ENCODE results near the gene FHOD3. TPM values are rescaled to one million over a fixed set of nuclear protein-coding genes. Genes with fewer than 3 reads are reported as not detected.

FHOD3 gene
- total and polyA plus RNA-seq, 2 of the 8 experiments (the other 6 are each of a cell fraction or from before 2014, with no cell fraction given), result 9.7 to 10.5 TPM

GRCh38 chr18:36732264-36732663 is 434.8 kb downstream of the FHOD3 start:
- H4K8ac ChIP-seq (ENCODE audit: extremely low read depth, insufficient read depth, low read length), result no peak overlapping the region
- no peaks in the 10 kb centered on the region for H3K23me2 ChIP-seq (ENCODE audit: low read depth, low read length)
- no peak overlapping the region for H2AFZ ChIP-seq (ENCODE audit: low read length)
- POLR2A ChIA-PET (ENCODE audit: partially characterized antibody), result no interaction called here
- no peaks in the 10 kb centered on the region for H3K27me3 ChIP-seq (replicated peaks in 1 of 4; ENCODE audit: control insufficient read depth in 3 of 4, extremely low read depth in 1 of 4, insufficient read depth in 3 of 4, low read length in 3 of 4)
- CTCF ChIA-PET (ENCODE audit: partially characterized antibody), result interaction anchor here (0.7 to 1.3 kb wide), 2 partner anchors 30 to 256 kb away, joined by 3 to 4 read pairs; no protein-coding TSS in a partner anchor
- FAIRE-seq, result no peak
- peaks cover 0 to 17% (median 2%) of the 10 kb centered on the region in 4 experiments; a peak in 4 of 8 replicates for H3K36me3 ChIP-seq (ENCODE audit: control insufficient read depth in 2 of 4, insufficient read depth in 4 of 4, low read length in 3 of 4)
- H2BK12ac ChIP-seq (ENCODE audit: low read depth, low read length), result no peak overlapping the region
- H3K4me3 ChIP-seq (ENCODE audit: extremely low read depth in 1 of 4, insufficient read depth in 2 of 4, low read depth in 3 of 4, low read length in 4 of 4), result no peak overlapping the region
- no peaks in the 10 kb centered on the region for H4K20me1 ChIP-seq (replicated peaks in 1 of 2; ENCODE audit: control insufficient read depth in 1 of 2, insufficient read depth in 2 of 2, low read length in 2 of 2)
- H3K56ac ChIP-seq (replicated peaks; ENCODE audit: insufficient read length, low read depth, low read length), result no peak overlapping the region
- peaks cover 16% of the 10 kb centered on the region in 2 experiments for H3K9me3 ChIP-seq (ENCODE audit: insufficient read depth in 2 of 2, low read depth in 1 of 2, low read length in 1 of 2)
- H3K23ac ChIP-seq (ENCODE audit: insufficient read length), result no peak overlapping the region
- no peak overlapping the region for H4K5ac ChIP-seq (ENCODE audit: insufficient read length, low read depth, low read length)
- H3K79me2 ChIP-seq (ENCODE audit: control insufficient read depth in 1 of 2, insufficient read depth in 2 of 2, low read length in 2 of 2), result no peaks in the 10 kb centered on the region
- H2BK5ac ChIP-seq (ENCODE audit: low read depth, low read length), result no peak overlapping the region
- no peak overlapping the region for H2BK20ac ChIP-seq (ENCODE audit: low read length)
- no peak overlapping the region for H3K14ac ChIP-seq (ENCODE audit: insufficient read length)
- H3K4ac ChIP-seq (replicated peaks; ENCODE audit: insufficient read length, low read depth, low read length), result no peak overlapping the region
- no peak overlapping the region for H3K18ac ChIP-seq (ENCODE audit: extremely low read depth, low read length)
- H3K9ac ChIP-seq (replicated peaks in 1 of 4; ENCODE audit: extremely low read depth in 1 of 4, low read depth in 3 of 4, low read length in 3 of 4), result no peak overlapping the region
- 76% methylated on average over 5 of the region's 5 CpGs; no CpG with 5 or more reads in 1 of the 2 experiments for WGBS, 2 experiments (ENCODE audit: extremely low coverage in 1 of 2, insufficient coverage in 1 of 2, insufficient read length in 1 of 2, insufficient replicate concordance in 2 of 2, low coverage in 1 of 2, low lambda C conversion rate in 2 of 2, missing lambda C conversion rate in 1 of 2)
- H3K4me2 ChIP-seq (ENCODE audit: insufficient read depth in 1 of 2, low read depth in 2 of 2, low read length in 2 of 2), result no peak overlapping the region
- H4K91ac ChIP-seq (replicated peaks; ENCODE audit: insufficient read length, low read length), result no peak overlapping the region
- no peak overlapping the region for H2AK5ac ChIP-seq (ENCODE audit: low read depth, low read length)
- H2BK120ac ChIP-seq (replicated peaks; ENCODE audit: low read depth, low read length), result no peak overlapping the region
- H3K4me1 ChIP-seq (replicated peaks in 1 of 4; ENCODE audit: control insufficient read depth in 3 of 4, insufficient read depth in 4 of 4, low read length in 3 of 4), result no peaks in the 10 kb centered on the region
- no peak for DNase-seq (ENCODE audit: low read depth in 1 of 2, low spot score in 2 of 2)
- H3K27ac ChIP-seq (ENCODE audit: low read depth, low read length), result no peak overlapping the region
- H3K79me1 ChIP-seq (ENCODE audit: low read depth, low read length), result no peaks in the 10 kb centered on the region
- H2BK15ac ChIP-seq (ENCODE audit: low read length), result no peak overlapping the region
- TF ChIP-seq POU5F1 (IDR thresholded peaks at IDR 0.05; ENCODE audit: low read depth, low read length) (no peak), KDM1A (IDR thresholded peaks at IDR 0.05; ENCODE audit: borderline replicate concordance, low read length) (no peak), EGR1 (IDR thresholded peaks at IDR 0.05; ENCODE audit: borderline replicate concordance, low read depth, low read length) (no peak), ZNF274 (IDR thresholded peaks at IDR 0.05; ENCODE audit: borderline replicate concordance, extremely low read depth, low read length) (no peak), EP300 (IDR thresholded peaks at IDR 0.05; ENCODE audit: borderline replicate concordance in 1 of 2, low read depth in 2 of 2, low read length in 2 of 2) (no peak), CHD2 (IDR thresholded peaks at IDR 0.05; ENCODE audit: low read length) (no peak), TAF7 (optimal IDR thresholded peaks at IDR 0.05; ENCODE audit: borderline replicate concordance, low read depth, low read length) (no peak), CEBPB (IDR thresholded peaks at IDR 0.05; ENCODE audit: low read depth, low read length) (no peak), SAP30 (IDR thresholded peaks at IDR 0.05; ENCODE audit: insufficient read depth, insufficient replicate concordance, low read length) (no peak), NANOG (IDR thresholded peaks at IDR 0.05; ENCODE audit: insufficient read depth, low read depth, low read length, poor library complexity, severe bottlenecking) (no peak), HDAC2 (IDR thresholded peaks at IDR 0.05; ENCODE audit: borderline replicate concordance in 1 of 2, low read depth in 2 of 2, low read length in 2 of 2) (no peak), USF2 (IDR thresholded peaks at IDR 0.05; ENCODE audit: low read length) (no peak), MAFK (IDR thresholded peaks at IDR 0.05; ENCODE audit: low read depth, low read length) (no peak)
